GM21515 (cell line): ENCODE results near the gene SYCE3.
"Not testable (repeated sequence)": the region's sequence is repeated elsewhere in the genome, so short reads cannot be mapped to it uniquely, and the experiment has no call there.

ENCODE experiments used
- ATAC-seq: cut with Tn5 transposase; IDR thresholded peaks from one replicate; pipeline ENCODE4 v1.9.1; 2021; ENCODE audit not compliant: unreplicated experiment

Gene SYCE3

DNA sequence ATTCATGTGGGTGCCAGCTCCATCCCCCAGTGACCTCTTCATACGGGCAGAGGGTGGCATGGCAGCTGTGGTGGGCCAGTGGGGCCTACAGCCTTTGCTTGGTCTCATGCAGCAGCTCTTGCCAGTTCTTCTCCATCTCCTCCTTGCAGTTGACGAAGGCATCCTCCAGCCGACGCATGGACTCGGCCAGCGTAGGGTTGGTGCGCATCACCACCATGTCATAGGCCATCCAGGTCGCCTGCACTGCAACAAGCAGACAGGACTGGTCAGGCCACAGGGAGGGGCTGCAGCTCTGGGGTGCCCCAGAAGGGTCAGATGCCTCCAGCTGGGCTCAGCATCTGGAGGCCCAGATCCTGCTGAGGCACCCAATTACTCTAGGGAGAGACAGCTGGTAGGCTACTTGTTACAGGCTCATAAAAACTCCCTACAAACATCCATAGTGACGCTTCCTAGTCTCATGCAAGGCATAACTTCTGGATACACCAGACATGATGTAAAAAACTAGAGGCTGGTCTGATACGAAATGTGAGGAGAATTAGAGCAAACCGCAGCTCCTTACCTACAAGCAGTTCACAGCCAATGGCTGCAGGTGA is 11.5 kb downstream of the SYCE3 start:
- ATAC-seq, result no peak

DNA sequence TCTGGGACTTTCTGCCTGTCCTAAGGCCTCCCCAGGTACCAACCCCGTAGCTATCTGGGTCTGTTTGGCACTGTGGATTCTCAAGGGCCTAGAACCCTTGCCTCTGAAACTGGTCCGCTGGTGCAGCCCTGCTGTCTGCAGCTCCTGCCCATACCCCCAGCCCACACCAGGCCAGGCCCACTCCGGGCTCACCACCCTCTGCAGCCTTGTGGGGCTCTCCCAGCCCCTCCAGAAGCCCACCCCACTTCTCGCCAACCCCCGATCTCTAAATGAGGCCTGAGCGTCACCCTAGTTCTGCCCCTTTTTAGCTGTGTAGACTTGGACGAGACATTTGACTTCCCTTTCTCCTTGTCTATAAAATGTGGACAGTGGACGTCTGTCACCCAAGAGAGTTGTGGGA is 12.3 kb downstream of the SYCE3 start:
- no peak for ATAC-seq

GRCh38 chr22:50548921-50549790 is 13.6 kb downstream of the SYCE3 start:
- no peak for ATAC-seq

GRCh38 chr22:50548040-50548920 is 14.4 kb downstream of the SYCE3 start:
- ATAC-seq, result no peak

- ATAC-seq, result no peak
Measured at GRCh38 chr22:50547263-50547985, 15.3 kb downstream of the SYCE3 start.

DNA sequence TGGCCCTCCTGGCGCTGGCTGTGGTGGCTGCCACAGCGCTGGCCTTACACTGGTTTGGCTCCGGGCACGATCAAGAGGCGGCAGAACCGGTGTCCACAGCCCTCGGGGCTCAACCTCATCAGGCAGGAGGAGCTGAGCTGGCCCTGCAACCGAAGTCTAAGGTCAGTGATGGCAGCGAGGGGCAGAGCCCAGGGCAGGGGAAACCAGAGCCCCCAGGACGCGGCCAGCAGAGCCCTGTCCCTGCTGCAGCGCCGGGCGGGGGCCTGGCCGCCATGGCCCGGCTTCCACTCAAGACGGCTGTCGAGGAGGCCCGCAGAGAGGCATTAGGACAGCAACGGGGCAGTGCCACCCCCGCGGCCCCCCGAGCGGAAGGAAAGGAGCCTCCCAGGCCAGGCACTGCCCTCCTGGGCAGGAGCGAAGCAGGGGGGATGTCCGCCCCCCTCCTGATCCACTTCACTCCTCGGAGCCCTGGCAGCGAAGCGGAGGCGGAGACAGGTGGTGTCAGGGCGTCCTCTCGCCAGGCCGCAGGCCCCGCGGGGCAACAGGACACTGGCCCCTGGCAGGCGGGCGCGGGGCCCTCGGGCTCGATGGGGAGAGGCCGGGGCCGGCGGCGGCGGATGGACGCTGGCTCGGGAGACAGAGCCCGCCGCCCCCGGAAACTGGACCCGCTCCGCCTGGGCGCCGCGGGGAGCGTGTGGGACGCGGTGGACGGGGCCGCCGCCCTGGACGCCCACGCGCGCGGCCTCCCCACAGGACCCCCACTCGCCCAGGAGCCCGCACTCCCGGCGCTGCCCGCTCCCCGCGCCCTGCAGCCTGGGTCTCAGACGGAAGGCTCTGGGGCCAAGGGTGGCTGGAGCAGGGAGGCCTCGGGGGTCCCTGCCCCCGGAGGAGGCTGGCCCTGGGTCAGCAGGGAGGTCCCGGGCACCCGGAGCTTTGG is 16.1 kb downstream of the SYCE3 start:
- ATAC-seq, result no peak

DNA sequence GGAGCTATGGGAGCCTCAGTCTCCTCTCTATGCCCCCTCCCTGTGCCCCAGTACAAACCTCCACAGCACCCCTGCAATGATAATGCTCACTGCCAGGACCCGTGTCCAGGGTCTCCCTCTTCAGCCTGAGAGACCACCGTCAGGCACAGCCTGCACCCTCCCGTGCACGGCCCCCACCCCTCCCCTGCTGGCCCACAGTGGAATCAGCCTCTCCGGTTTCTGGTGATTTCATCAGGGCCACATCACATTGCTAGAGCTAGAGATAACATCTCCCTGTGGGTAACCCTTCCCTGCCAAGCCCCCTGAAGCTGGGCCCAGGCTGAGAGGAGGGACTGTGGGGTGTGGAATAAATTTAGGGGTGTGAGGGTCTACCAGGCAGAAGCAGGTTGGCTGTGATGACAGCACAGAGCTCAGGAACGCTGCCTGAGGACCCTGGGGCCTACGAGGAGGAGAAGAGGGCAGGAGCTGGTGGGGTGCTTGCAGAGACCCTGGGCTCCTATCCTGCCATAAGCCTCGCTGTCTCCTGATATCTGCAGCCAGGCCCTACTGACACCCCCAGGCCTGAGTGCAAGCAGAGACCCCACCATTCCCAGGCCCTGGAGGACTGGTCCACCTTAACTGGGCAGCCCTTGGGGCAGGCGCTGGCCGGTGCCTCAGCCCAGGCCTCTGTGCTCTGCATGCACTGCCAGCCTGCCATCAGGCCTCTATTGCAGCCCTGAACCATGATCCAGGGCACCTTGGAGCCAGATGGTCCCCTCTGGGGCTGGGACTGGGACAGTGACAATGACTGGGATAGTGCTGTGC is 17.0 kb downstream of the SYCE3 start, which contains the start of gene KLHDC7B:
Gene KLHDC7B, plus strand, starts transcription at position 378 of the 804 bp plus-strand sequence. Its CDS starts 345 bp downstream, at position 723.
- ATAC-seq, result no peak

GRCh38 chr22:50544746-50545253 is 17.9 kb downstream of the SYCE3 start:
- no peak for ATAC-seq

DNA sequence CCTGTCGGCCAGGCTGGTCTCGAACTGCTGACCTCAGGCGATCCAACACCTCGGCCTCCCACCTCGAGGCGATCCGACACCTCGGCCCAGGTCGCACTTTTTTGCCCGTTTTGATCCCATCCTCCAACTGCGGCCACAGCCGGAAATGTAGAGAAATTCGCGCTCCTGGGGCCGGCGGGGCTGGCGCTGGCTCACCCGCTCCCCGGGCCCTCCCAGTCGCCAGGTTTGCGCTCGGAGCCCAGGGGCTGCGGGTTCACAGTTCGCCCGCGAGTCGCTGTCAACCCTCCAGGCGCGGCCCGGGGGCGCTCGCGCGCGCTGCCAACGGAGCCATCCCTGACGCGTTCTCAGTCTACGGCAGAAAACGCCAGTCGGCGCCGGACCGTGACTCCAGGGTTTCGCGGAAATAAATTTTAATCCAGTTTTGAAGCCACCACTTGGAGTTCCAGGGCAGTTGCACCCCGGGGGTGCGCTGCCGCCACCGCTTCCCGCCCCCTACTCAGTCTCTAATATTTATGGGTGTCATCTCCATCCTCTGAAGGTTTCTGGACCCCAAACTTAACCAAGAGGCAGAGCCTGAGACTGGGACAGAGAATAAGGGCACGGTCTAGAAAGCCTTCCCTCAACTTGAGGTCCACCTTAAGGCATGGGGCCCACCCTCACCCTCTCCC is 18.5 kb downstream of the SYCE3 start:
- no peak for ATAC-seq

- no peak for ATAC-seq
Measured at GRCh38 chr22:50542416-50542927, 20.2 kb downstream of the SYCE3 start.

DNA sequence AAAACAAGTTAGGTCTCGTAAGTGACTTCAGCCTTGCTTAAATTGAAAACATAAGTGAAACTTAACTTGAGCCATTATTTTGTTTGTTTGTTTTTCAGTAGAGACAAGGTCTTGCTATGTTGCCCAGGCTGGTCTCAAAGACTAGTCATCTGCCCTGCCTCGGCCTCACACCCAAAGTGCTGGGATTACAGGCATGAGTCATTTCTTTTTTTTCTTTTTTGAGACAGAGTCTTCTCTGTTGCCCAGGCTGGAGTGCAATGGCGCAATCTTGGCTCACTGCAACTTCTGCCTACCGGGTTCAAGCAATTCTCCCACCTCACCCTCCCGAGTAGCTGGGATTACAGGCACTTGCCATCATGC is 21.1 kb downstream of the SYCE3 start:
- not testable (repeated sequence) for ATAC-seq

- no peak for ATAC-seq
Measured at GRCh38 chr22:50540381-50540780, 22.3 kb downstream of the SYCE3 start.

GRCh38 chr22:50537765-50538164 is 25.0 kb downstream of the SYCE3 start:
- ATAC-seq, result no peak

DNA sequence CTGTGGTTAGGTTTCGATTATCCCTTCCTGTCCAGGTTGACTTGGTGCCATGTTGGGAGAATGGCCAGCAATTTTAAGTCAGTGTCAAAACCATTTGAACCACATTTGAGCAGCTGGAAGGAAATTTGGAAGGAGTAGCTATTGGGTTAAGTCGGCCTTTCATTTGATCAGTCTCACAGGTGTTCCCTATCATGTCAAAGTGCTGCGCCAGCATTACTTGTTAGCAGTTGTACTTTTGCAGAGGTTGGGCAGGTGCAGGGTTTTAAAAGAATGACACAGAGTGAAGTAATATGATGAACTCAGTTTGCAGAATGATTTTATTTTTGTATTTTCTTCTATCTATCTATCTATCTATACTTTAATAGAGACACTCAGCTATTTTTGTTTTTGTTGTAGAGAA is 26.5 kb downstream of the SYCE3 start:
- ATAC-seq, result no peak

GRCh38 chr22:50535113-50535512 is 27.6 kb downstream of the SYCE3 start:
- ATAC-seq, result no peak

DNA sequence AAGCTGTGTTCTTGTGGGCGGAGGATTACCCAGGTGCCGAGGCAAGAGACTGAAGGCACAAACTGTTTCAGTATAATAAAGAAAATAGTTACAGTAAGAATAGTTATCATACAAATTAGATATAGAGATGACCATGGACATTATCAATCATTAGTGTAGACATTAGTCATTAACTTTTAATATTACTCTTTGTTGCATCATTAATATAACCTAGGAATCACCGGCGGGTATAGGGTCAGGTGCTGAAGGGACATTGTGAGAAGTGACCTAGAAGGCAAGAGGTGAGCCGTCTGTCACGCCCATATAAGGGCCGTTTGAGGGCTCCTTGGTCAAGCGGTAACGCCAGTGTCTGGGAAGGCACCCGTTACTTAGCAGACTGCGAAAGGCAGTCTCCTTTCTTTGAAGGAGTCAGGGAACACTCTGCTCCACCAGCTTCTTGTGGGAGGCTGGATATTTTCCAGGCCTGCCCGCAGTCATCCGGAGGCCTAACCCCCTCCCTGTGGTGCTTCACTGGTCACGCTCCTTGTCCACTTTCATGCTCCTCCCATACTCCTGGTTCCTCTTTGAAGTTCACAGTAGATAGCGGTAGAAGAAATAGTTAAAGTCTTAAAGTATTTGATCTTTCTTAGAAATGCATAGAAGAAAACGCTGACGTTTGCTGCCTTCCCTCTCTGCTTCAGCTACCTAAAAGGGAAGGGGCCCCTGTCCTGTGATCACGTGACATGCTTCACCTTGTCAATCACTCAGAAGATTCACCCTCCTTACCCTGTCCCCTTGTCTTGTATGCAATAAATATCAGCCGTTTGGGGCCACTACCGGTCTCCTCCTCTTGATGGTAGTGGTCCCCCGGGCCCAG is 28.6 kb downstream of the SYCE3 start:
- ATAC-seq, result not testable (repeated sequence)
